K562 (cell line): Measurements from ENCODE around the gene SLC16A5. TPM values are rescaled to one million over a fixed set of nuclear protein-coding genes. Genes with fewer than 3 reads are reported as not detected.

Experiments used
- BRD9 ChIP-seq: fragments of 450-650 bp; IDR thresholded peaks from 2 replicates; pipeline ENCODE4 v1.6.1; 2018; ENCODE audit warnings: low read depth; ENCODE audit not compliant: partially characterized antibody
- CLOCK ChIP-seq: fragments of 250-450 bp; sonication (Bioruptor Pico); IDR thresholded peaks from 2 replicates; pipeline ENCODE4 v1.4.0; 2020; ENCODE audit warnings: mild to moderate bottlenecking, moderate library complexity, borderline replicate concordance
- EP400 ChIP-seq: fragments of 450-650 bp; IDR thresholded peaks from 2 replicates; pipeline ENCODE4 v1.6.1; 2017; ENCODE audit warnings: antibody characterized with exemption, mild to moderate bottlenecking, moderate library complexity
- KLF16 ChIP-seq: IDR thresholded peaks from 2 replicates; pipeline ENCODE4 v1.6.1; 2016; ENCODE audit warnings: antibody characterized with exemption
- NONO ChIP-seq, 2 experiments: fragments of 200-400 bp in 1 of 2; fragments of 450-650 bp in 1 of 2; formaldehyde crosslinking in 1 of 2; IDR thresholded peaks; 2 replicates each; pipeline ENCODE4 v1.6.1; 2017; ENCODE audit warnings: low read depth in 2 of 2, mild to moderate bottlenecking in 2 of 2, moderate library complexity in 2 of 2, low read length in 1 of 2
- PHF8 ChIP-seq: fragments of 200-600 bp; sonication (generic); IDR thresholded peaks from 2 replicates; pipeline ENCODE4 v1.6.1; 2012; ENCODE audit warnings: mixed run types, mild to moderate bottlenecking, inconsistent platforms, low read length, moderate library complexity, borderline replicate concordance
- TEAD4 ChIP-seq, 2 experiments: sonication (generic) in 1 of 2; formaldehyde crosslinking in 1 of 2; IDR thresholded peaks; 2 replicates each; pipeline versions ENCODE4 v1.6.1 to v1.8.0; 2012 to 2022; ENCODE audit warnings: borderline replicate concordance in 1 of 2, inconsistent platforms in 1 of 2, low read length in 1 of 2, mild to moderate bottlenecking in 1 of 2, missing genetic modification reagents in 1 of 2
- TGIF2 ChIP-seq: sonication (generic); formaldehyde crosslinking; IDR thresholded peaks from 2 replicates; pipeline ENCODE4 v1.8.1; 2022; ENCODE audit warnings: mild to moderate bottlenecking, missing genetic modification reagents, moderate library complexity
- ZFX ChIP-seq: sonication (generic); formaldehyde crosslinking; IDR thresholded peaks from 2 replicates; pipeline ENCODE4 v1.8.0; 2022; ENCODE audit warnings: mild to moderate bottlenecking, missing genetic modification reagents, moderate library complexity
- ZKSCAN1 ChIP-seq: fragments of 150-350 bp; IDR thresholded peaks from 2 replicates; pipeline ENCODE4 v1.6.1; 2016; ENCODE audit warnings: low read depth, low read length
- ZNF77 ChIP-seq: fragments of 250-450 bp; sonication (Bioruptor Pico); IDR thresholded peaks from 2 replicates; pipeline ENCODE4 v1.5.0; 2020
- polyA plus RNA-seq, 8 experiments: library from polyadenylated mRNA; depleted of rRNA in 4 of 8; stranded (reverse) in 5 of 8; unstranded in 3 of 8; fragments of >200 nt; fragmentation: Nextera tagmentation in 2 of 8; fragmentation: Illumina TruSeq in 1 of 8; extraction: Ambion mirVana in 2 of 8; extraction: Trizol in 1 of 8; gene quantifications; 2 replicates each; pipeline versions ENCODE4 v1.2.1 to v1.2.3, GENCODE V29; 2011 to 2014; ENCODE audit warnings: inconsistent platforms in 1 of 8, missing spikeins in 1 of 8
- total RNA-seq, 7 experiments: library from RNA; depleted of rRNA in 6 of 7; stranded (reverse); fragments of >200 nt in 6 of 7; fragmentation: Illumina TruSeq in 2 of 7; extraction: Trizol in 2 of 7; gene quantifications; 2 replicates each; pipeline versions ENCODE4 v1.2.1 to v1.2.3, GENCODE V29; 2011 to 2021; ENCODE audit warnings: low replicate concordance in 1 of 7
- TF ChIP-seq, protein P1 (sequence below): fragments of 450-650 bp; IDR thresholded peaks from 2 replicates; pipeline ENCODE4 v1.6.1; 2016; ENCODE audit warnings: low read depth
- TF ChIP-seq, protein P2 (sequence below): fragments of 200-800 bp; sonication (Bioruptor generic); IDR thresholded peaks from 2 replicates; pipeline ENCODE4 v1.6.1; 2017; ENCODE audit warnings: missing genetic modification characterization, missing compliant biosample characterization

Gene SLC16A5
- total and polyA plus RNA-seq, 9 of the 15 experiments (the other 6 are each of a cell fraction or from before 2014, with no cell fraction given) = 0.06 to 2.6 (median 0.91) TPM

DNA sequence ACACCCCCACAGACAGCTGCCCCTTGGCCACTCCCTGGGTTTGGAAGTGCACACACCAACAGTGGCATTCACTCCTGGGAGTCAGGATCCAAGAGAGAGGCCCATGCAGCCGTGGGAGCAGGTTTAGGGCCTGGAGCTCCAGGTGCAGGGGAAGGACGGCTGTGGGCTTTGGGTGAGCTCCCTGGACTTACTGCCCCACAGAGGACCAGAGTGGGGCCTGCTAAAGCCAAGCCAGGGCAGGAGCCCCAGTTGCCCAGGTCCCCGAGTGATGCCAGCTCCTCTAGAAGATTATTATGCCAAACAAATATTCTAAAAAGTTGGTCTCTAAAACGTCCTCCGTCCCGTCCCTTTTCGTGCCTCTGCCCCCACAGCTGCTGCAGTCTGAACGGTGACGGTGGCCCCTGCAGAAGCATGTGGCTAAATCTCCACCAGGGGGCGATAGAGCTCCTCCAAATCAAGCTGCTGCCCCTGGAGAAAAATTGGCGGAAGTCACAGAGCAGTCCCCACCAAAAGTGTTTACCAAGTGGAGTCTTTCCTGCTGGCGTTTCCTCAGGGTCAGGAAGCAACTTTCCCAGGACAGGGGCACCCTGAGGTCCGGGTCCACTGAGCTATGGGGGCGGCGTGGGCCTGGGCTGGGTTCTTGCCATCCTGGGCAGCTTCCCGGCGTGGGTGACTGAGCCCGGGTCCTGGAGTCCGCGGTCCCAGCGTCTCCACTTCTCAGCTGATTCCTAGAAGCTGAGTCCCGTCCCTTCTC lies 26.2 kb downstream of the SLC16A5 start (continued):
- peak; percentile 21; the same call in 1 of the 2 replicates for TF ChIP-seq TEAD4 (IDR thresholded peaks at IDR 0.05; ENCODE audit: low read length)
- no peak for TF ChIP-seq TEAD4 (CRISPR knock-in tag; IDR thresholded peaks at IDR 0.05; ENCODE audit: borderline replicate concordance)
- no peak for TF ChIP-seq ZNF77 (CRISPR knock-in tag)
- peak; percentile 48; the same call in 1 of the 2 replicates for TF ChIP-seq PHF8
- TF ChIP-seq, protein P1, sequence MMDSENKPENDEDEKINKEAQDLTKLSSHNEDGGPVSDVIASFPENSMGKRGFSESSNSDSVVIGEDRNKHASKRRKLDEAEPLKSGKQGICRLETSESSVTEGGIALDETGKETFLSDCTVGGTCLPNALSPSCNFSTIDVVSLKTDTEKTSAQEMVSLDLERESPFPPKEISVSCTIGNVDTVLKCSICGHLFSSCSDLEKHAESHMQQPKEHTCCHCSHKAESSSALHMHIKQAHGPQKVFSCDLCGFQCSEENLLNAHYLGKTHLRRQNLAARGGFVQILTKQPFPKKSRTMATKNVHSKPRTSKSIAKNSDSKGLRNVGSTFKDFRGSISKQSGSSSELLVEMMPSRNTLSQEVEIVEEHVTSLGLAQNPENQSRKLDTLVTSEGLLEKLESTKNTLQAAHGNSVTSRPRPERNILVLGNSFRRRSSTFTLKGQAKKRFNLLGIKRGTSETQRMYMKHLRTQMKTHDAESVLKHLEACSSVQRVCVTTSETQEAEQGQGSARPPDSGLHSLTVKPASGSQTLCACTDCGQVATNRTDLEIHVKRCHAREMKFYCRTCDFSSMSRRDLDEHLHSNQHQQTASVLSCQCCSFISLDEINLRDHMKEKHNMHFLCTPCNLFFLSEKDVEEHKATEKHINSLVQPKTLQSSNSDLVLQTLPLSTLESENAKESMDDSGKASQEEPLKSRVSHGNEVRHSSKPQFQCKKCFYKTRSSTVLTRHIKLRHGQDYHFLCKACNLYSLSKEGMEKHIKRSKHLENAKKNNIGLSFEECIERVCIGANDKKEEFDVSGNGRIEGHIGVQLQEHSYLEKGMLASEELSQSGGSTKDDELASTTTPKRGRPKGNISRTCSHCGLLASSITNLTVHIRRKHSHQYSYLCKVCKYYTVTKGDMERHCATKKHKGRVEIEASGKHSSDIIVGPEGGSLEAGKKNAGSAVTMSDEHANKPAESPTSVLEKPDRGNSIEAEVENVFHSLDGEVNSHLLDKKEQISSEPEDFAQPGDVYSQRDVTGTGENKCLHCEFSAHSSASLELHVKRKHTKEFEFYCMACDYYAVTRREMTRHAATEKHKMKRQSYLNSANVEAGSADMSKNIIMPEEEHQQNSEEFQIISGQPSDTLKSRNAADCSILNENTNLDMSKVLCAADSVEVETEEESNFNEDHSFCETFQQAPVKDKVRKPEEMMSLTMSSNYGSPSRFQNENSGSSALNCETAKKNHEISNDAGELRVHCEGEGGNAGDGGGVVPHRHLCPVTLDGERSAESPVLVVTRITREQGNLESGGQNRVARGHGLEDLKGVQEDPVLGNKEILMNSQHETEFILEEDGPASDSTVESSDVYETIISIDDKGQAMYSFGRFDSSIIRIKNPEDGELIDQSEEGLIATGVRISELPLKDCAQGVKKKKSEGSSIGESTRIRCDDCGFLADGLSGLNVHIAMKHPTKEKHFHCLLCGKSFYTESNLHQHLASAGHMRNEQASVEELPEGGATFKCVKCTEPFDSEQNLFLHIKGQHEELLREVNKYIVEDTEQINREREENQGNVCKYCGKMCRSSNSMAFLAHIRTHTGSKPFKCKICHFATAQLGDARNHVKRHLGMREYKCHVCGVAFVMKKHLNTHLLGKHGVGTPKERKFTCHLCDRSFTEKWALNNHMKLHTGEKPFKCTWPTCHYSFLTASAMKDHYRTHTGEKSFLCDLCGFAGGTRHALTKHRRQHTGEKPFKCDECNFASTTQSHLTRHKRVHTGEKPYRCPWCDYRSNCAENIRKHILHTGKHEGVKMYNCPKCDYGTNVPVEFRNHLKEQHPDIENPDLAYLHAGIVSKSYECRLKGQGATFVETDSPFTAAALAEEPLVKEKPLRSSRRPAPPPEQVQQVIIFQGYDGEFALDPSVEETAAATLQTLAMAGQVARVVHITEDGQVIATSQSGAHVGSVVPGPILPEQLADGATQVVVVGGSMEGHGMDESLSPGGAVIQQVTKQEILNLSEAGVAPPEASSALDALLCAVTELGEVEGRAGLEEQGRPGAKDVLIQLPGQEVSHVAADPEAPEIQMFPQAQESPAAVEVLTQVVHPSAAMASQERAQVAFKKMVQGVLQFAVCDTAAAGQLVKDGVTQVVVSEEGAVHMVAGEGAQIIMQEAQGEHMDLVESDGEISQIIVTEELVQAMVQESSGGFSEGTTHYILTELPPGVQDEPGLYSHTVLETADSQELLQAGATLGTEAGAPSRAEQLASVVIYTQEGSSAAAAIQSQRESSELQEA = no peak
- TF ChIP-seq CLOCK (CRISPR knock-in tag) = no peak
- peak; percentile 4; the same call in 1 of the 2 replicates for TF ChIP-seq ZFX (CRISPR knock-in tag)
- TF ChIP-seq BRD9 = peak; percentile 85
- 0 out of 2 replicates have a peak, but pooled peaks have one; percentile 23 for TF ChIP-seq ZKSCAN1
- TF ChIP-seq EP400 = peak; percentile 66
- TF ChIP-seq, protein P2, sequence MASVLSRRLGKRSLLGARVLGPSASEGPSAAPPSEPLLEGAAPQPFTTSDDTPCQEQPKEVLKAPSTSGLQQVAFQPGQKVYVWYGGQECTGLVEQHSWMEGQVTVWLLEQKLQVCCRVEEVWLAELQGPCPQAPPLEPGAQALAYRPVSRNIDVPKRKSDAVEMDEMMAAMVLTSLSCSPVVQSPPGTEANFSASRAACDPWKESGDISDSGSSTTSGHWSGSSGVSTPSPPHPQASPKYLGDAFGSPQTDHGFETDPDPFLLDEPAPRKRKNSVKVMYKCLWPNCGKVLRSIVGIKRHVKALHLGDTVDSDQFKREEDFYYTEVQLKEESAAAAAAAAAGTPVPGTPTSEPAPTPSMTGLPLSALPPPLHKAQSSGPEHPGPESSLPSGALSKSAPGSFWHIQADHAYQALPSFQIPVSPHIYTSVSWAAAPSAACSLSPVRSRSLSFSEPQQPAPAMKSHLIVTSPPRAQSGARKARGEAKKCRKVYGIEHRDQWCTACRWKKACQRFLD (CRISPR knock-in tag) = peak; percentile 35; the same call in 1 of the 2 replicates
- 0 out of 2 replicates have a peak, but pooled peaks have one; percentile 24 for TF ChIP-seq KLF16
- TF ChIP-seq TGIF2 (CRISPR knock-in tag) = no peak
- 0 out of 4 replicates have a peak, but pooled peaks of 1 of the 2 experiments have one; percentile 47 for TF ChIP-seq NONO (IDR thresholded peaks at IDR 0.05; ENCODE audit: low read depth in 2 of 2, low read length in 1 of 2)
